Peyer's patch (tissue), 4 donors: Measurements from ENCODE around the gene A2M.

Experiments
- POLR2A ChIP-seq, 2 donors: fragments of 450-650 bp; IDR thresholded peaks; one replicate each; pipeline ENCODE4 v1.5.1; 2017; ENCODE audit warnings: antibody characterized with exemption in 2 of 2, mild to moderate bottlenecking in 2 of 2, moderate library complexity in 2 of 2
- TF ChIP-seq, protein P1 (sequence below), 6 experiments: fragments of 450-650 bp in 4 of 6; fragments of 200-600 bp in 2 of 6; sonication (generic) in 1 of 6; IDR thresholded peaks; one replicate each; pipeline ENCODE4 v1.5.1; 2017 to 2019; ENCODE audit warnings: antibody characterized with exemption in 6 of 6, mild to moderate bottlenecking in 3 of 6, moderate library complexity in 1 of 6

DNA sequence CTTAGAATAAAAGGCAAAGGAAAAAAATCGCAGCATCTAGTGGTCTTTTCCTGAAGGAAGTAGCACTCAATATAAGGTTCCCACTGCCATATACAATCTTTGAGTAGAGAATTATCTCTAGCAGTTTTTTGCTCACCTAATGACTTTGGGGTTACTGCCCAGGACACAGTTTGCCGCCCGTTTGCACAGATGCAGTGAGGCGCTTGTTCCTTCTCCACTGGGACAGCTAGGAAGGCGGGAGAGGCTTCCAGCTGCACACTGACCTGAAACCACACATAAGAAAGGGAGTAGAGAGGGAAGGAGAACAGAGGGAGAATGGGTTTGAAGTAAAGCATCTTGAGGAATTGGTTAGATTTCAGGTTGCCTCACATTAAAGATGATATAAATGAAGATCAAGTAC lies 25.5 kb downstream of the A2M start:
- TF ChIP-seq, protein P1, sequence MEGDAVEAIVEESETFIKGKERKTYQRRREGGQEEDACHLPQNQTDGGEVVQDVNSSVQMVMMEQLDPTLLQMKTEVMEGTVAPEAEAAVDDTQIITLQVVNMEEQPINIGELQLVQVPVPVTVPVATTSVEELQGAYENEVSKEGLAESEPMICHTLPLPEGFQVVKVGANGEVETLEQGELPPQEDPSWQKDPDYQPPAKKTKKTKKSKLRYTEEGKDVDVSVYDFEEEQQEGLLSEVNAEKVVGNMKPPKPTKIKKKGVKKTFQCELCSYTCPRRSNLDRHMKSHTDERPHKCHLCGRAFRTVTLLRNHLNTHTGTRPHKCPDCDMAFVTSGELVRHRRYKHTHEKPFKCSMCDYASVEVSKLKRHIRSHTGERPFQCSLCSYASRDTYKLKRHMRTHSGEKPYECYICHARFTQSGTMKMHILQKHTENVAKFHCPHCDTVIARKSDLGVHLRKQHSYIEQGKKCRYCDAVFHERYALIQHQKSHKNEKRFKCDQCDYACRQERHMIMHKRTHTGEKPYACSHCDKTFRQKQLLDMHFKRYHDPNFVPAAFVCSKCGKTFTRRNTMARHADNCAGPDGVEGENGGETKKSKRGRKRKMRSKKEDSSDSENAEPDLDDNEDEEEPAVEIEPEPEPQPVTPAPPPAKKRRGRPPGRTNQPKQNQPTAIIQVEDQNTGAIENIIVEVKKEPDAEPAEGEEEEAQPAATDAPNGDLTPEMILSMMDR (IDR thresholded peaks at IDR 0.05), result no peak
- no peak for TF ChIP-seq POLR2A (IDR thresholded peaks at IDR 0.05)
